GM12892 (cell line): Measurements from ENCODE around the gene CYGB.
A peak's percentile ranks its signal among the peaks of the same experiment; 100 is the strongest.
"Not testable (repeated sequence)": the region's sequence is repeated elsewhere in the genome, so short reads cannot be mapped to it uniquely, and the experiment has no call there.

Experiments
- DNase-seq: peaks from one replicate; pipeline ENCODE4 v3.0.0; 2011; ENCODE audit not compliant: insufficient read length
- FAIRE-seq: peaks from 2 replicates; lab custom pipeline; 2011; peaks lifted over from hg19 to GRCh38; lab: Jason Lieb, UNC
- POLR2A ChIP-seq: IDR thresholded peaks from 2 replicates; pipeline ENCODE4 v1.6.1; 2011; ENCODE audit warnings: low read depth, low read length, control low read depth
- POLR2AphosphoS5 ChIP-seq: IDR thresholded peaks from 2 replicates; pipeline ENCODE4 v1.6.1; 2011; ENCODE audit warnings: low read depth, low read length, control low read depth
- TAF1 ChIP-seq: IDR thresholded peaks from 2 replicates; pipeline ENCODE4 v1.6.1; 2011; ENCODE audit warnings: low read depth, mild to moderate bottlenecking, control low read depth, low read length, borderline replicate concordance

CYGB gene

DNA sequence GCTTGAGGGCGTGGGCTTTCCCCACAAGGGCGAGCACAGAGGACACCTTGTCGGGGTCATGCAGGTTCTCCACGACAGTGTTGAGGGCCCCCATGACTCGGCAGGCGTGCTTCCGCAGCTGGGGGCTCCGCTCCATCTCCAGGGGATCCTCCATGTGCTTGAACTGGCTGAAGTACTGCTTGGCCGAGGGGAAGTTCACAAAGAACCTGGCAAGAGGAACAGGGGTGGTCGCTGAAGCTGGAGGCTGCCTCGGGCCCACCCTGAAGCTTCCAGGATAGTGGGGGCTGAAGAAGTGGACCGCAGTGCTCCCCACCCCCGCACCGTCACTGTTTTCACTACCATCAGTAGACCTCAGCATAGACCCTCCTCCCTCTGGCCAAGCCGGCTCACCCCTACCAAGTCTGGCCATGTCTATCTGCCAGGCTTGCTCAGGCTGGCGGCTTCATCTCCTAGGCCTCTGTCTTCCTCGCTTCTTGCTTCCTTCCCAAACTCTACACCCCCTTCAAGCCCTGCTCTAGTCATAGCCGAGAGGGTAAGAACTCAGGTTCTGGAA is 5.9 kb downstream of the CYGB start:
- no peak for FAIRE-seq
- TF ChIP-seq TAF1 (no peak), POLR2A (no peak), POLR2AphosphoS5 (no peak)

GRCh38 chr17:76530811-76531485 is 6.6 kb downstream of the CYGB start:
- TF ChIP-seq TAF1 (no peak), POLR2A (no peak), POLR2AphosphoS5 (no peak)
- no peak for DNase-seq
- FAIRE-seq: no peak

More for the DNA sequence above, 5.9 kb downstream of the CYGB start:
- DNase-seq: no peak

DNA sequence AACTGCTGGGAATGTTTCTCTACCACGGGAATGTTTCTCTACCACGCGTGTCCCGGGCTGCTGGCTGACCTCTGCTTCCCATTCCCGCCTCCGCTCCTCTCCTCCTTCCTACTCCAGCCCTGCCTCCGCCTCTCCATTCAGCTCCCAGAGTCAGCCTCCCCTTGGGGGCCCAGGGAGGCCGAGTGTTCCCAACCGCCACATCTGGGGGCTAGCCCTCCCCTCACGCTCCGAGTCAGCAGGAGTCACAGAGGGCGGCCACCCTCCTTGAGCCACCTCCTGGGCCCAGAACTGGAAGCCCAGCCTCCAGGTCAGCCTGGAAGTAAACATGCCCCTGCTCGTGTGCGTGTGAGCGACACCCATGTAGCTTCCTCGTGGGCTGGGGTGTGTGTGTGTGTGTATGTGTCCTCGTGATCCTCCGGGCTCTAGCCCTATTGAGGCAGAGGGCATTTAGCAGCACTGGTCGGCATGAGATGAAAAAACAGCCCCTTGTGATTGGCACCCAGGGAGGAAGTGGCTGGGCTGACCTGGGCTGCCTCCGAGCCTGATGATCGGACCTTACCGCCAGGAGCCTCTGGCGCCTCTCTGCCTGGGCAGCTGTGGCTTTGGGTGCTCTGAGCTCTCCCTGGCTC is 7.3 kb downstream of the CYGB start:
- FAIRE-seq (no peak), DNase-seq (peak; percentile 5)
- TF ChIP-seq POLR2AphosphoS5 (no peak), POLR2A (no peak), TAF1 (no peak)

DNA sequence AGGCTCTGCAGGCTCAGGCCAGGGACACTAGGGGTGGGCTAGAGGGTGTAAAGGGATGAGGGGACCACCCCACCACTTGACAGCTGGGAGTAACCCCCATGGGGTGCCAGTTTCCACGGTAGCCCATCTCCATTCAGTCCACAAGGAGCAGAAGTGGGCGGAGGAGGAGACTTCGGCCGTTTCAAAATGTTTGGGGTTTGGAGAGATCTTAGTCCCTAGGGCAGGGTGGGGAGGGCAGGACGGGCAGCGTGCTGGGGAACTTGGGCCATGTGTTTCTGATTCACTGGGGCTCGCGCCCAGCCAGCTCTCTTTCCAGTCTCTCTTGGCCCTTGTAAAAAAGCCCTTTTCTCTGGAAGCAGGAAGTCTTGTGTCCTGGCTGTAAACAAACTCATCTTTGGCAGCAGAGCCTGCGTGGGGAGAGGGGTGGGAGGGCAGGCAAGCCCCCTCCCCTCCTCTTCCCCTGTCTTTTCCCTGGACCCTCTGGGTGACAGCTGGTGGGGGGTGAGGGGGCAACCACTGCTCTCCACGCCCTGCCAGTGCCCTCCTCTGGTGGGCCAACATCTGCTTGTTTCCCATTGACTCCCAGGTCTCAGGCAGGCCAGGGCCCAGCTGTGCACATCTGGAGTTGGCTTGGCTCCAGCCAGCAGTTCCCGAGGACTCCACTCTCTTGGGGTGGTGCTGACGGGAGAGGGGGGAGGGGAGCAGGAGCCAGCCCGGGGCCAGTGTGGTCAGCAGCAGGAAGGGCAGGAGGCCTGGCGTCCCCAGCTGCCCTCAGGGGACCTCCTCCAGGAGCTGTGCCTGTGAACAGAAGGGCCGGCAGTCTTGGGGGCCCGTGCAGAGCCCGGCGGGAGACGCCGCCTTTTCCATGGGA is 8.1 kb downstream of the CYGB start:
- TF ChIP-seq POLR2A: no peak
- no peak for TF ChIP-seq POLR2AphosphoS5
- TF ChIP-seq TAF1: no peak
- DNase-seq (peak; percentile 11), FAIRE-seq (no peak)

DNA sequence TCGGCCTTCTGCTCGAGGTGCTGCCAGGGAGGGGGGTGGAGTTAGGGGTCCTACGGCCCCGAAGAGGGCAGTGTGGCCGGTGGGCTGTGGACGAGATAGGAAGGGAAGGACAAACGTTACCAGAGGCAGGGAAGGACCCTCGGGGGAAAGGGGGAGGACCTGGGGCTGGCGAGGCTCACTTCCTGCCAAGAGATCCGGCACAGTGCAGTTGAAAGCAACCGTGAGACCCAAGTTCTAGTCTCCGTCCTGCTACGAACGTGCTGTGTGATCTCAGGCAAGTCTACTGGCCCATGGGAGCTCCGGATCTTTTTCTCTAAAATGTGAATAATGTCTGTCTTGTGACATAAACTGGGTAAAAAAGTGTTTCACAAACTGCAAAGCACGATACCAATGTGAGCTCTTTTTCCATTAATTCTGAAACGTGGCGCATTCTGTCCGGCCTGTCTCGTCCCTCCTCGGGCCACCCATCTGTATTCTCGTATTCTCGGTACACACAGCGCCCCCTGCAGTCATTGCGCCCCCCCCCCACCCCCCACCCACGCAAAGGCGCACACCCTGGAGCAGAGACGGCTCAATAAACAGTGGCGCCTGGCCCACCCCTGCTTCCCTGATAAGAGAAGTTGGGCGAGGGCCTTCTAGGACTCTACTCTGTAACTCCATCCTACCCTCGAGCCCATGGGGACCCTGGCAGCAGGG is 8.8 kb downstream of the CYGB start:
- FAIRE-seq: no peak
- peak; percentile 32 for DNase-seq
- TF ChIP-seq TAF1 (no peak), POLR2A (no peak), POLR2AphosphoS5 (no peak)

DNA sequence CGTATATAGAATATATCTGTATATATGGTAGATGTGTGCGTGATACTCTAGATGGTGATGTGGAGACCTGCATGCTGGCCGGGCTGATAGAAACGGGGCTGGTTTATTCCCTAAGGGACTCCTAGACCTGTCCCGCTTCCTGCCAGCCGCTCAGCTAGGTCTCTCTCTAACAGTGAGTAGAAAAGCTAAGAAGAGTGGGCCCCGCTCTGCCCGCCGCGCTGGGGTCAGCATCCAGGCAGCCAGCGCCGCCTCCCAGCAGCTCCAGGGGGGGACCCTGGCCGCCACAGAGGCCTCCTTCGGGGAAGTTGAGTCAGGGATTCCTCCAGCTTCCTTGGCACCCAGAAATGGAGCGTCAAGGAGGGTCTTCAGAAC is 9.4 kb downstream of the CYGB start:
- TF ChIP-seq POLR2AphosphoS5 (no peak), TAF1 (no peak), POLR2A (no peak)
- DNase-seq (peak; percentile 28), FAIRE-seq (no peak)

DNA sequence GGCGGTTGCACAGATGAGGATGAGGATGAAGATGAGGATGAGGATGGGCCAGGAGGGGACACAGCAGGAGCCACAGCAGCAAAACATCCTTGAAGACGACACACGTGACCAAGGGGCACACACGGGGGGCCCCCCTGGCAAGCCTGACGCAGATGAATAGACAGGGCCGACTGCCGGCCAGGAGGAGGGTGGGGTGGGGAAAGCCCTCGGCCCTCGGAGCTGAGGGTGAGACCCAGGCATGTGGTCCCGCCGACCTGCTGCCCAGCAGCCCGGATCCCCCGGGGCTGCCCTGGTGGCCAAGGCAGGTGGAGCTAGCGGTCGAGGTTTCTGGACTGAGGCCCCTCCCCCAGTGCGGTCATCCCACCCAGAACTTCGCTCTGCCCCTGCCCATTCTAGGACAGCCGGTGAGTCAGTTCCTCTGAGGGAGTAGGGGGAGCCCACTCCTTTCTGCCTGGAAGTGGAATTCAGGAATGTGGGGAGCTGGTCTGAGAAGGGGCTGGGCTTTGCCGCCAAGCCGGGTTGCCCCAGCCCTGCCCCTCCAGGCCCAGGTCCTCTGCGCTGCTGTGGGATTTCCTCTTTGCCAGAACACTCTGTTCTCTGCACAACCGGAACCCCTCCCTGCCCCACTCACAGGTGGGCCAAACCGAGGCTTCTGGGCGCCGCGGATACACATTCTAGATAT is 9.9 kb downstream of the CYGB start:
- DNase-seq (no peak), FAIRE-seq (no peak)
- no peak for TF ChIP-seq POLR2A
- TF ChIP-seq TAF1: no peak
- TF ChIP-seq POLR2AphosphoS5: no peak

DNA sequence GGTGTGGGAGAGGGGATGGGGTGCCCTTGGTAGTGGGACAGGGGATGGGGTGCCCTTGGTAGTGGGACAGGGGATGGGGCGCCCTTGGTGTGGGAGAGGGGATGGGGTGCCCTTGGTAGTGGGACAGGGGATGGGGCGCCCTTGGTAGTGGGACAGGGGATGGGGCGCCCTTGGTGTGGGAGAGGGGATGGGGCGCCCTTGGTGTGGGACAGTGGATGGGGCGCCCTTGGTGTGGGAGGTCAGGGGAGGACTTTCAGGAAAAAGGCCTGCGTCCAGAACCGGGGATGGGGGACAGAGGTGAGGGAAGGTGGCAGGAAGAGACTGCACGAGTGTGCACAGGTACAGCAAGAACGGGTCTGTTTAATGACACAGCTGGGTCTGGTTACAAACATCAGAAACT is 10.5 kb downstream of the CYGB start:
- not testable (repeated sequence) for FAIRE-seq, DNase-seq

DNA sequence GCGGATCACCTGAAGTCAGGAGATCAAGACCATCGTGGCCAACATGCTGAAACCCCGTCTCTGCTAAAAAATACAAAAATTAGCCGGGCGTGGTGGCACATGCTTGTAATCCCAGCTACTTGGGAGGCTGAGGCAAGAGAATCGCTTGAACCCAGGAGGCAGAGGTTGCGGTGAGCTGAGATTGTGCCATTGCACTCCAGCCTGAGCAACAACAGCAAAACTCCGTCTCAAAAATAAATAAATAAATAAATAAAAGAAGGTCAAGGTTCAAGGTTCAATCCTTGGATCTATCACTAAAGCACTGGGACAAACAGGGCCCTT is 12.0 kb downstream of the CYGB start:
- FAIRE-seq, DNase-seq: not testable (repeated sequence)

DNA sequence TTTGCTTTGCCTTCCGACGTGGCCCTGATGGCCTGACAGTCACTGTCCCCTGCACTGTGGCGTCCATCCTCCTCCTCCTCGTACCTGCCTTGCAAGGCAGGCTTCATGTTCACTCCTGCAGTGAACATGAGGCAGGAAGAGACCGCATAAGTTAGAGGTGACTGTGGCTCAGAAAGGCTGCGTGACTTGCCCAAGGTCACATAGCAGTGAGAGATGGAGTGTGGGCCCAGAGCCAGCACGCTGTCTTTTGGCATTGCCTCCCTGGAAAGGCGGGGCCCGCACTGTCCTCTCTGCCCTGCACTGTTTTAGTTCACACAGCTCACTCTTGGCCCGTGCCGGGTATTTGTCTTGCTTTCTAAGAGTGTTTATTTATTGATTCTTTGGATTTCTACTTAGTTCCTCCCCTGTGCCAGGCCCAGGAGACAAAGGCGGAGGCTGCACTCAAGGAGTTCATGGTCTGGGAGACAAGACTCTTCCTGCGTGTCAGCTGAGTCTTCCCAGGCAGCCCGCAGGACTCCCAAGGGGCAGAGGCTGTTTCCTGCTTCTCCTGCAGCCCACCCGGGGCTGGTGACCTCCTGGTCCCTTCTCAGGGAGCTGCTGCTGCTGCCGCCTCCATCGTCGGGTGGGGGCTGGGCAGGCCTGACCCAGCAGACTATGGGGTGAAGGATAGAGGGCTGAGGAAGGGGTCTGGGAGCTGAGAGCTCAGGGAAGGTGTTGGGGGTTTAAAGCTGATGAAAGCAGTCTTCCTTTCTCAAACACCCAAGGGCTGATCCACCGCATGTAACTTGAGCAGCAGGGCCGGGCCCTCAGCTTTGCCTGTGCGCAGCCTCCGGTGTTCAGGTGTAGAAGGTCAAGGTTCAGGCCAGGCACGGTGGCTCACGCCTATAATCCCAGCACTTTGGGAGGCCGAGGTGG is 12.7 kb downstream of the CYGB start:
- FAIRE-seq (no peak), DNase-seq (no peak)
- TF ChIP-seq TAF1 (no peak), POLR2AphosphoS5 (no peak), POLR2A (no peak)
